IMR-90 (cell line): ENCODE data around the gene CAMTA1. TPM values are rescaled to one million over a fixed set of nuclear protein-coding genes. Genes with fewer than 3 reads are reported as not detected.

Experiments
- ATAC-seq: fragments of 200-7000 bp; cut with Tn5 transposase; 2 replicates; pipeline ENCODE4 v1.9.1; 2020; ENCODE audit warnings: low read depth, mild to moderate bottlenecking, moderate library complexity
- BruUV-seq: library from RNA; stranded (reverse); fragments of 400-500 nt; replicated peaks from 2 replicates; lab custom pipeline; 2021; lab: Mats Ljungman, UMichigan
- CTCF ChIA-PET: fragments of 300-600 bp; formaldehyde crosslinking; extraction: SDS; loops from one replicate; lab custom pipeline; 2021; ENCODE audit warnings: antibody characterized with exemption; lab: Yijun Ruan, JAX
- POLR2A ChIA-PET: fragments of 300-600 bp; sonication (Branson Sonifier 250); formaldehyde crosslinking; loops from one replicate; lab custom pipeline; 2022; ENCODE audit warnings: antibody characterized with exemption; ENCODE audit not compliant: unreplicated experiment; lab: Charles Lee
- DNase-seq: peaks from one replicate; pipeline ENCODE4 v3.0.0; 2013
- H2AFZ ChIP-seq: replicated peaks from 2 replicates; pipeline ENCODE3; 2013; ENCODE audit warnings: low read length, mild to moderate bottlenecking; ENCODE audit not compliant: poor library complexity
- H2AK5ac ChIP-seq: 2 replicates; pipeline ENCODE4 v1.6.1; 2013; ENCODE audit warnings: low read depth, low read length, inconsistent platforms
- H2AK9ac ChIP-seq: replicated peaks from 2 replicates; pipeline ENCODE3; 2013; ENCODE audit warnings: mild to moderate bottlenecking, low read depth, low read length, moderate library complexity; ENCODE audit not compliant: poor library complexity
- H2BK120ac ChIP-seq: 2 replicates; pipeline ENCODE4 v1.6.1; 2013; ENCODE audit warnings: low read depth, low read length, inconsistent platforms
- H2BK15ac ChIP-seq: 3 replicates; pipeline ENCODE4 v1.6.1; 2013; ENCODE audit warnings: low read depth, low read length, inconsistent platforms
- H2BK20ac ChIP-seq: 2 replicates; pipeline ENCODE4 v1.6.1; 2013; ENCODE audit warnings: low read depth, mild to moderate bottlenecking, inconsistent platforms, low read length, moderate library complexity
- H2BK5ac ChIP-seq: 2 replicates; pipeline ENCODE4 v1.6.1; 2013; ENCODE audit warnings: mild to moderate bottlenecking, low read depth, low read length, inconsistent platforms; ENCODE audit not compliant: poor library complexity, severe bottlenecking
- H3K14ac ChIP-seq: replicated peaks from 2 replicates; pipeline ENCODE4 v1.6.1; 2013; ENCODE audit warnings: low read depth, low read length, inconsistent platforms
- H3K18ac ChIP-seq: 2 replicates; pipeline ENCODE4 v1.6.1; 2013; ENCODE audit warnings: low read depth, low read length, control low read depth
- H3K23ac ChIP-seq: 2 replicates; pipeline ENCODE4 v1.6.1; 2013; ENCODE audit warnings: low read depth, low read length, inconsistent platforms
- H3K27ac ChIP-seq: 2 replicates; pipeline ENCODE4 v1.5.1; 2013; ENCODE audit warnings: mild to moderate bottlenecking, control low read depth, low read length; ENCODE audit not compliant: insufficient read depth
- H3K27me3 ChIP-seq: 2 replicates; pipeline ENCODE4 v1.6.1; 2013; ENCODE audit warnings: low read length; ENCODE audit not compliant: control insufficient read depth, insufficient read depth
- H3K36me3 ChIP-seq: 2 replicates; pipeline ENCODE4 v1.6.1; 2013; ENCODE audit warnings: low read length, mixed read lengths; ENCODE audit not compliant: control insufficient read depth, insufficient read depth
- H3K4ac ChIP-seq: 2 replicates; pipeline ENCODE4 v1.6.1; 2013; ENCODE audit warnings: low read depth, low read length, inconsistent platforms
- H3K4me1 ChIP-seq: 2 replicates; pipeline ENCODE4 v1.6.1; 2013; ENCODE audit warnings: low read length, mixed read lengths; ENCODE audit not compliant: control insufficient read depth, insufficient read depth
- H3K4me2 ChIP-seq: 2 replicates; pipeline ENCODE4 v1.6.1; 2013; ENCODE audit warnings: low read depth, mild to moderate bottlenecking, control low read depth, low read length, moderate library complexity
- H3K4me3 ChIP-seq: 2 replicates; pipeline ENCODE4 v1.5.1; 2013; ENCODE audit warnings: low read depth, mild to moderate bottlenecking, control low read depth, low read length, moderate library complexity; ENCODE audit not compliant: insufficient read depth
- H3K56ac ChIP-seq: 2 replicates; pipeline ENCODE4 v1.6.1; 2013; ENCODE audit warnings: low read length, inconsistent platforms; ENCODE audit not compliant: insufficient read depth; ENCODE audit errors: extremely low read depth
- H3K79me1 ChIP-seq, 2 experiments: 2 replicates each; pipeline ENCODE4 v1.6.1; 2013; ENCODE audit warnings: low read length in 2 of 2, inconsistent platforms in 1 of 2, low read depth in 1 of 2
- H3K9ac ChIP-seq: 2 replicates; pipeline ENCODE4 v1.6.1; 2013; ENCODE audit warnings: low read depth, low read length, control low read depth
- H3K9me1 ChIP-seq: 2 replicates; pipeline ENCODE4 v1.6.1; 2013; ENCODE audit warnings: low read length, inconsistent platforms; ENCODE audit not compliant: insufficient read depth
- H3K9me3 ChIP-seq: 2 replicates; pipeline ENCODE4 v1.6.1; 2013; ENCODE audit warnings: low read length; ENCODE audit not compliant: control insufficient read depth, insufficient read depth
- H4K20me1 ChIP-seq: 2 replicates; pipeline ENCODE4 v1.6.1; 2013; ENCODE audit warnings: low read length, inconsistent platforms; ENCODE audit not compliant: insufficient read depth
- H4K5ac ChIP-seq: 2 replicates; pipeline ENCODE4 v1.6.1; 2013; ENCODE audit warnings: mild to moderate bottlenecking, low read depth, low read length, control low read depth
- H4K8ac ChIP-seq, 2 experiments: 2 replicates each; pipeline ENCODE4 v1.6.1; 2013; ENCODE audit warnings: low read depth in 2 of 2, low read length in 2 of 2, control low read depth in 1 of 2, inconsistent platforms in 1 of 2
- H4K91ac ChIP-seq: 2 replicates; pipeline ENCODE4 v1.6.1; 2013; ENCODE audit warnings: low read depth, low read length, inconsistent platforms; ENCODE audit not compliant: insufficient read depth
- BHLHE40 ChIP-seq: fragments of 150-350 bp; IDR thresholded peaks from 2 replicates; pipeline ENCODE4 v1.6.1; 2016; ENCODE audit warnings: mild to moderate bottlenecking, low read depth, low read length
- CEBPB ChIP-seq: IDR thresholded peaks from 2 replicates; pipeline ENCODE4 v1.6.1; 2012; ENCODE audit warnings: low read depth, low read length, improper control_type of control experiment
- CHD1 ChIP-seq: IDR thresholded peaks from 2 replicates; pipeline ENCODE4 v1.6.1; 2012; ENCODE audit warnings: low read depth, low read length, improper control_type of control experiment
- CTCF ChIP-seq: conservative IDR thresholded peaks from 2 replicates; pipeline ENCODE4 v1.5.1; 2012; ENCODE audit warnings: mild to moderate bottlenecking, low read depth, low read length, improper control_type of control experiment
- FOS ChIP-seq: fragments of 150-350 bp; IDR thresholded peaks from 2 replicates; pipeline ENCODE4 v1.6.1; 2016; ENCODE audit warnings: low read depth, low read length
- MAFK ChIP-seq: IDR thresholded peaks from 2 replicates; pipeline ENCODE4 v1.6.1; 2012; ENCODE audit warnings: low read depth, low read length, improper control_type of control experiment
- MAZ ChIP-seq: IDR thresholded peaks from 2 replicates; pipeline ENCODE4 v1.6.1; 2012; ENCODE audit warnings: low read depth, mild to moderate bottlenecking, low read length, improper control_type of control experiment, moderate library complexity, borderline replicate concordance
- MXI1 ChIP-seq: IDR thresholded peaks from 2 replicates; pipeline ENCODE4 v1.6.1; 2012; ENCODE audit warnings: low read depth, mild to moderate bottlenecking, low read length, moderate library complexity, borderline replicate concordance
- NFE2L2 ChIP-seq: fragments of 150-350 bp; IDR thresholded peaks from 2 replicates; pipeline ENCODE4 v1.6.1; 2016; ENCODE audit warnings: low read depth, mild to moderate bottlenecking, low read length
- POLR2A ChIP-seq: IDR thresholded peaks from 2 replicates; pipeline ENCODE4 v1.6.1; 2012; ENCODE audit warnings: mild to moderate bottlenecking, low read depth, low read length
- RAD21 ChIP-seq: IDR thresholded peaks from 2 replicates; pipeline ENCODE4 v1.6.1; 2012; ENCODE audit warnings: low read length, improper control_type of control experiment
- RCOR1 ChIP-seq: IDR thresholded peaks from 2 replicates; pipeline ENCODE4 v1.6.1; 2012; ENCODE audit warnings: mild to moderate bottlenecking, low read length, improper control_type of control experiment; ENCODE audit not compliant: insufficient replicate concordance
- RFX5 ChIP-seq: IDR thresholded peaks from 2 replicates; pipeline ENCODE4 v1.8.0; 2012; ENCODE audit warnings: low read depth, mild to moderate bottlenecking, low read length, moderate library complexity
- SMC3 ChIP-seq: fragments of 150-350 bp; IDR thresholded peaks from 2 replicates; pipeline ENCODE4 v1.6.1; 2016; ENCODE audit warnings: low read depth, mild to moderate bottlenecking, antibody characterized with exemption, low read length, moderate library complexity
- USF2 ChIP-seq: fragments of 150-350 bp; IDR thresholded peaks from 2 replicates; pipeline ENCODE4 v1.6.1; 2017; ENCODE audit warnings: mild to moderate bottlenecking, antibody characterized with exemption, low read length, low read depth
- WGBS, 2 experiments: methylation state at CpG; one replicate each; pipeline versions ENCODE4 v1.1.5 to v1.1.7; 2013; ENCODE audit warnings: missing lambda C conversion rate in 2 of 2; ENCODE audit not compliant: insufficient read length in 1 of 2; ENCODE audit errors: extremely low coverage in 2 of 2; 5-methylcytosine and 5-hydroxymethylcytosine counted together
- dilution Hi-C: fragments of 300-500 bp; cut with HindIII; formaldehyde crosslinking; loops from one replicate; pipeline ENCODE4 v1.14.3; 2018; ENCODE audit warnings: low sequenced_read_pairs; ENCODE audit not compliant: unreplicated experiment
- in situ Hi-C: fragments of 300-500 bp; cut with MboI; formaldehyde crosslinking; loops from 3 replicates; pipeline ENCODE4 v1.14.3; 2019; ENCODE audit warnings: low sequenced_read_pairs, inconsistent platforms, mixed read lengths
- intact Hi-C: fragments of 100-400 bp; cut with micrococcal nuclease; formaldehyde crosslinking; loops from 2 replicates; pipeline ENCODE4 v1.10.0; 2022
- polyA plus RNA-seq, 3 experiments: library from polyadenylated mRNA; depleted of rRNA; stranded (reverse); fragments of >200 nt; gene quantifications; 2 replicates each; pipeline ENCODE4 v1.2.3, GENCODE V29; 2012; ENCODE audit warnings: low replicate concordance in 1 of 3
- total RNA-seq: library from RNA; depleted of rRNA; stranded (reverse); fragments of >200 nt; gene quantifications from 2 replicates; pipeline ENCODE4 v1.2.3, GENCODE V29; 2012
- TF ChIP-seq, protein P1 (sequence below): fragments of 150-350 bp; IDR thresholded peaks from 2 replicates; pipeline ENCODE4 v1.6.1; 2016; ENCODE audit warnings: low read depth, mild to moderate bottlenecking, low read length, moderate library complexity, borderline replicate concordance

CAMTA1 gene
- total and polyA plus RNA-seq, 2 of the 4 experiments (the other 2 are of a cell fraction) = 35.5 to 74.3 TPM

- dilution Hi-C loops (no loop called here), in situ Hi-C loops (no loop called here), intact Hi-C loops (no loop called here)
- no peak overlapping the region for H3K4me2 ChIP-seq
- H3K4me1 ChIP-seq = peaks cover 6% of the 10 kb centered on the region
- ChIA-PET CTCF (interaction anchor here (0.7 kb wide), 1 partner anchor 43 kb away, joined by 5 read pairs; no protein-coding TSS in a partner anchor), POLR2A (no interaction called here)
- H3K36me3 ChIP-seq = peaks cover 6% of the 10 kb centered on the region
- H3K9ac ChIP-seq = no peak overlapping the region
- H3K9me3 ChIP-seq = no peaks in the 10 kb centered on the region
- H3K4ac ChIP-seq = no peak overlapping the region
- DNase-seq (no peak), ATAC-seq (no peak)
- H2BK20ac ChIP-seq = no peak overlapping the region
- BruUV-seq = no TSS peak
- no peak overlapping the region for H2BK15ac ChIP-seq
- H3K79me1 ChIP-seq = peaks cover 20 to 43% of the 10 kb centered on the region in 2 experiments
- no peak for TF ChIP-seq RFX5
- TF ChIP-seq FOS = no peak
- no peak for TF ChIP-seq CTCF
- no peak for TF ChIP-seq USF2
- TF ChIP-seq RAD21 = no peak
- no peak for TF ChIP-seq CEBPB
- no peak for TF ChIP-seq RCOR1
- TF ChIP-seq SMC3 = no peak
- TF ChIP-seq CHD1 = no peak
- TF ChIP-seq NFE2L2 = no peak
- no peak for TF ChIP-seq BHLHE40
- TF ChIP-seq POLR2A = no peak
- TF ChIP-seq, protein P1, sequence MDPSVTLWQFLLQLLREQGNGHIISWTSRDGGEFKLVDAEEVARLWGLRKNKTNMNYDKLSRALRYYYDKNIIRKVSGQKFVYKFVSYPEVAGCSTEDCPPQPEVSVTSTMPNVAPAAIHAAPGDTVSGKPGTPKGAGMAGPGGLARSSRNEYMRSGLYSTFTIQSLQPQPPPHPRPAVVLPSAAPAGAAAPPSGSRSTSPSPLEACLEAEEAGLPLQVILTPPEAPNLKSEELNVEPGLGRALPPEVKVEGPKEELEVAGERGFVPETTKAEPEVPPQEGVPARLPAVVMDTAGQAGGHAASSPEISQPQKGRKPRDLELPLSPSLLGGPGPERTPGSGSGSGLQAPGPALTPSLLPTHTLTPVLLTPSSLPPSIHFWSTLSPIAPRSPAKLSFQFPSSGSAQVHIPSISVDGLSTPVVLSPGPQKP = no peak
- no peak for TF ChIP-seq MXI1
- no peak for TF ChIP-seq MAZ
- no peak for TF ChIP-seq MAFK
- no peak overlapping the region for H3K56ac ChIP-seq
- H2BK120ac ChIP-seq = no peak overlapping the region
- WGBS, 2 experiments = 100% methylated on average over 1 of the region's 3 CpGs; no CpG with 5 or more reads in 1 of the 2 experiments
- no peak overlapping the region for H3K27ac ChIP-seq
- H3K4me3 ChIP-seq = no peak overlapping the region
- H3K23ac ChIP-seq = no peak overlapping the region; the same call in 1 of the 2 replicates
- H4K20me1 ChIP-seq = peaks cover 3% of the 10 kb centered on the region; the same call in 1 of the 2 replicates
- no peak overlapping the region for H2AK9ac ChIP-seq
- peaks cover 11% of the 10 kb centered on the region for H3K9me1 ChIP-seq
- no peak overlapping the region for H3K18ac ChIP-seq
- H4K5ac ChIP-seq = no peak overlapping the region
- H2AFZ ChIP-seq = no peak overlapping the region
- no peak overlapping the region for H3K14ac ChIP-seq
- H2BK5ac ChIP-seq = no peak overlapping the region
- no peak overlapping the region for H4K91ac ChIP-seq
- no peaks in the 10 kb centered on the region for H3K27me3 ChIP-seq
- H2AK5ac ChIP-seq = peak overlapping the region; percentile 4; the same call in 1 of the 2 replicates
- H4K8ac ChIP-seq = no peak overlapping the region
Observed at GRCh38 chr1:6827079-6827478, 41.8 kb downstream of the CAMTA1 start.
